SIG-M5 (cell line): ENCODE measurements around the gene INO80.

Source experiments
- DNase-seq: peaks from one replicate; lab custom pipeline; 2025; lab: John Stamatoyannopoulos, UW

Gene INO80

DNA sequence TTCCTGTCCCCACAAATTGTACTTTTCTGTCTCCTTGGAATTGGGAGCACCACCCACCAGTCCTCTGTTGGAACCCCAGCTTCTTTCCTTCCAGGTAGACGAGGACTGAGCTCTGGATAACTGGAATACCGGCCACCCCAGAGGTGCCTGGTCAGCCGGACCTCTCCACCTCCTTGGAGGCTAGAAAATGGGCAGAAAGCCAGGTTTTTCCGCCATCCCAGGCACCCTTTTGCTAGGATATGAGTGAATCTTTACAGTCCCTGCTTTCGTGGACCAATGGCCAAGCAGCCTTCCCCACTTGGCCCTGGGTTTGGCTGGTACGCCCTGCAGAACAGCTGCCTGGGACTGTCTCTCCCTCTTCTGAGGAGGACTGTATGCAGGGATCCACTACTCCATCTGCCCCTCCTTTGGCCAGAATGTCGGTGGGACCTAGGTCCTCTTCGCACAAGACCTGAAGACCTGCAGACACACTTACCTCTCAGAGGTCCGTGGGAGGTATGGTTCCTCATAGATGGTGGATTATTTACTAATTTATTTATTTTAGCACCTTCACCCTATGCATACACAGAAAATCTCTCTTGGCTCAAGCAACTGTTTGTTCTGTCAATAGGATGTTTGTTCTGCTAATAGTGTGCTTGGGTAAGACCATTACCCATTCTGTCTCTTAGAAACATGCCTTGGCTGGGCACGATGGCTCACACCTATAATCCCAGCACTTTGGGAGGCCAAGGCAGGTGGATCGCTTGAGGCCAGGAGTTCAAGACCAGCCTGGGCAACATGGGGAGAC, 171.4 kb downstream of the INO80 start:
- no peak for DNase-seq

DNA sequence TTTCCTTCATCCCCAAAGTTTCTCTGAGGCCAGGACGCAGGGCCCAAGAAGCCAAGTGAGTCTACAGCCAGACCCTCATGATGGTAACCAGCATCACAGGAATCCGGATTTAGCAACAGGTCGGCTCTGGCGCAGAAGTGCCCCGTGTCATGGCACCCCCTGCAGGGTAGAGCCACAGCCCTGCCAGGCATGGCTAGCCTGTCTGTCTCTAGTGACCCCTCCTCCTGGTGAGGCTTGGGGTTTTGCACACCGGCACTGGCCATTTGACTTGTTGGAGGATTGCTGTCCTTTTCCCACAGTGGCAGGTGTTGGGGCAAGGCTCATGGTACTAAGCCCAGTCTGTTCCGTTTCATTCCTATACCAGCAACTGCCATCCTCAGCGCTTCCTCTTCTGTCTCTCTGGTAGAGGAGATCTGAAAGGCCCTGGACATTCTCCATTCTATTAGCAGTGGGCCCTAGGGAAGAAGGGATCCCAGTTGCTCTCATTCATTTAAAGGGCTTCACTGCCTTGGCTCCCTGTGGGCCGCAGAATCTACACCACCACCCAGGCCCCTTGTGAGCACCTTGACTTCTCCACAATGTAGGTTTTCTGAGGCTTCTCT, 172.2 kb downstream of the INO80 start:
- DNase-seq: no peak

DNA sequence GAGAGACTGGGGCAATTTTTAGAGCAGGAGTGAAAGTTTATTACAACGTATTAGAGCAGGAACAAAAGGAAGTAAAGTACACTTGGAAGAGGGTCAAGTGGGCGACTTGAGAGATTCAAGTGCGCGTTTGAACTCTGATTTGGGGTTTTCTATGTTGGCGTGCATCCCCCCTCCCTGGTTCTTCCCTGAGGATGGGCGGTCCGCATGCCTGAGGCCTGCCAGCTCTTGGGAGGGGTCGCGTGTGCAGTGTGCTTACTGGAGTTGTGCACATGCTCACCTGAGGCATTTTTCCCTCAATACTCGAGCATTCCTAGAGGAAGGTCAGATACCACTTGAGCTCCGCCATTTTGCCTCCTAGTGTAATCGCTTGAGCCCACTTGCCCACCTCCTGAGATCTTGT, 173.2 kb downstream of the INO80 start:
- no peak for DNase-seq

DNA sequence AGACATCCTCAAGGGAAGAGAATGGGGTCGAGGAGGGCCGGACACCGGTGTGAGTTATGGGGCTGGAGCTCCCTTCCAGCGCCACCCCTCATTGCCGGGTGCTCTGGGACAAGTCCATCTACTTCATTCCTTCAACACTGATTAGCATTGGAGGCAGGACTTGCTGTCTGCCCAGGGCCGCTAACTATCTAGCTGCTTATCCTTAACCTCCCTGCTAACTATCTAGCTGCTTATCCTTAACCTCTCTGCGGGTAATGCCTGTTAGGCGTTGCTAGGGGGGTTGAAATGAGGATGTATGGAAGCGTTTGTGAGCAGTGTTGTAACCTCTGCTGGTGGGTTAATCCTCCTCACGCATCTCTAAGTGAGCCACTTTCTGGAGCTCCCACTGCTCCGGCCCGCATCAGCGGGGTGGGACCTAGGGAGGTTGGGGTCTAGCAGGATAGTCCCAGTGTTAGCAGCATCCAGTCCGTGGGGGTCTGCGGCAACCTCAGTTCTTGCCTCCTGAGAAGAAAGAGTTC, 173.7 kb downstream of the INO80 start:
- peak; percentile 6 for DNase-seq

DNA sequence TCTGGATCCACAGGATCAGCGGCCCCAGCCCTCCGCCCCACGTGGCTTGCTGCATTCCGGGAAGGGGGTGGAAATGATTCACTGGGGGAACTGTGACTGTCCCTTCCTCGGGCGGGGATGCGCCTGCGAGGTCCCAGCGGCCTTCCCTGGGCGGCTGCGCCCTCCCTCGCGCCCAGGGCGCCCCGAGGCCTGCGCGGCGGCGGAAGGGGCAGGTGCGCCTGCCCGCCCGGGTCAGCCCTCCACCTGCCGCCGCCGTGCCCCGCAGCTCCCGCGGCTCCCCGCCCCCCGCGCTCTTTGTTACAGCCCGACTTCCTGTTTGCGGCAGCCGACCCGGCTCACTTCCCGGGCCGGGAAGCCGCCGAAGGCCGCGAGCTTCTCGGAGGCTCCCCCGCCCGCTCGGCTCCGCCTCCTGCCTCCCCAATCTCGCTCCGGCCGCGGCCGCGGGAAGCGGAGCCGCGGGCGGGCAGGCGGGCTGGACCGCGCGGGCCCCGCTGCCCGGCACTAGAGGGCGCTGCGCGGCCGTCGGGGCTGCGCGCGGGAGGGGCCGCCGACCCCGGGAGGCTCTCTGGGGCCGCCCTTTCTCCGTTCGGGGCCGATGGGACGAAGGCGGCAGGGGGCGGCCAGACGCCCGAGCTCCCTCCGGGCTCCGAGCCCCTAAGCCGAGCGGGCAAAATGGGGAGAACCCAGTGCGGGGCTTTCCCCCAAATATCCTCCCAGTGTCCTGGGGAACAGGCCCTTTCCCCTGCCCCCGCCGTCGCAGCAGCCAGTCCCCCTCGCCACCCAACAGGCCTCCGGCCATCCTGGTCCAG, 174.3 kb downstream of the INO80 start:
- DNase-seq: no peak

DNA sequence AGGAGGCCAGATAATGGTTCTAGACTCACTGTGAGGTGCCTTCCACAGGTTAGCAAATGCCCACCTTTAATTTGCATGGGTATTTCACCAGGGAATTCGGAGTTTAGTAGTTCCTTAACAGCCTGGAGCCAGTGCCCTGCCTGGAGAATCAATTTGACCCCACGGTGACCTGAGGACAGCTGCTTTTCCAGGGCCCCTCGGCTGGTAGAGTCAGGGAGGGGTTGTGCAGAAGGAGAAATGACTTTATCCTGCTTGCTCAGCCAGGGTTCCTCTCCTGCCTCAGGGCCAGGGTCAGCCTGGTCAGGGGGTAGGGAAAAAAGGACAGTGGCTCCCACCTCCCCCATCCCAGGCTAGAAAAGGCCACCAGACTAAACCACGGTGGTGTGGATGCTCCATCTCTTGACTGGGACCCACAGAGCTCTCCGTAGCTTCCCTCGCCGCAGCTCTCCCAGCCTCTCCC, 175.0 kb downstream of the INO80 start:
- no peak for DNase-seq

DNA sequence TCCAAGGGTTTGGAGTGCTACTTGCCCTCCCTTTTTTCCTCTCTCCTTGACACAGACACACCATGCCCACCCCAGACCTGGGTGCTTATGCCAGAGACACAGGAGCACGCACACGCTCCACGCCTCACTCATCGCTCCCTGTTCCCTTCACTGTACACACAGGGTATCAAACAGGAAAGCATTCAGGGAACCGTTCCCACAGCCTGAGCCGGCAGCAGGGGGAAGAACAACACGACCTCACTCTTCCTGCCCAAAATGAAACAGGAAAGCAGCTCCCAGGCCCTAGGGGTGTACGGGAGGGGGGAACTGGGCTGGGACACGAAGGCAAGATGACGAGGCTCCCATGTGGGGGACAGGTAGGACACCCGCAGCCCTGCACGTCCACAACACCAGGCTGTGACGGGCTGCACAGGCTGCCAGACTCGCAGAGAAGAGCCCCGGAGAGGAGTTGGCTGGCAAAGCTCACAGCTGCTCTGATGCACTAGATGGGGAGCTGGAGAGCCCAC, 175.7 kb downstream of the INO80 start:
- no peak for DNase-seq

DNA sequence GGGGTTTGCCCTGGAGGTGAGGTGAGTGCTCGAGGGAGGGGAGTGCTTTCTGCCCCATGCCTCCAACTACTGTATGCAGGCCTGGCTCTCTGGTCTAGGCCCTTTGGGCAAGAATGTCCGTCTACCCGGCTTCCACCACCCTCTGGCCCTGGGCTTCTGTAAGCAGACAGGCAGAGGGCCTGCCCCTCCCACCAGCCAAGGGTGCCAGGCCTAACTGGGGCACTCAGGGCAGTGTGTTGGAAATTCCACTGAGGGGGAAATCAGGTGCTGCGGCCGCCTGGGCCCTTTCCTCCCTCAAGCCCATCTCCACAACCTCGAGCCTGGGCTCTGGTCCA, 177.6 kb downstream of the INO80 start:
- no peak for DNase-seq

DNA sequence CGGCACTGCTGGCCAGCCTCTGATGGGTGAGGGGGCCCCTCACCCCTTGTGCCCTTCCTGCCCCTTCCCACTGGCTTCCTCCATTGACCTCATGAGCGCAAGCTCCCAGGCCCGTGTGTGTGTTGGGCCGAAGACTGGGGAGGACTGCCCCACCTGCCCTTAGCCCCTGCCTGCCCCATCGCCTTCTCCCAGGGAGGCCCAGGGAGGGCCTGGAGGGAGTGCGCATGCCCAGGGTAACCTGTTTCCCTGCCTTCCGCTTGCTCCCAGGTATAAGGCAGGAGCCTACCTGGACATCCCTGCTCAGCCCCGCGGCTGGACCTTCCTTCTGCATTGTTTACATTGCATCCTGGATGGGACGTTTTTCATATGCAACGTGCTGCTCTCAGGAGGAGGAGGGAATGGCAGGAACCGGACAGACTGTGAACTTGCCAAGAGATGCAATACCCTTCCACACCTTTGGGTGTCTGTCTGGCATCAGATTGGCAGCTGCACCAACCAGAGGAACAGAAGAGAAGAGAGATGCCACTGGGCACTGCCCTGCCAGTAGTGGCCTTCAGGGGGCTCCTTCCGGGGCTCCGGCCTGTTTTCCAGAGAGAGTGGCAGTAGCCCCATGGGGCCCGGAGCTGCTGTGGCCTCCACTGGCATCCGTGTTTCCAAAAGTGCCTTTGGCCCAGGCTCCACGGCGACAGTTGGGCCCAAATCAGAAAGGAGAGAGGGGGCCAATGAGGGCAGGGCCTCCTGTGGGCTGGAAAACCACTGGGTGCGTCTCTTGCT, 178.1 kb downstream of the INO80 start:
- DNase-seq: no peak

DNA sequence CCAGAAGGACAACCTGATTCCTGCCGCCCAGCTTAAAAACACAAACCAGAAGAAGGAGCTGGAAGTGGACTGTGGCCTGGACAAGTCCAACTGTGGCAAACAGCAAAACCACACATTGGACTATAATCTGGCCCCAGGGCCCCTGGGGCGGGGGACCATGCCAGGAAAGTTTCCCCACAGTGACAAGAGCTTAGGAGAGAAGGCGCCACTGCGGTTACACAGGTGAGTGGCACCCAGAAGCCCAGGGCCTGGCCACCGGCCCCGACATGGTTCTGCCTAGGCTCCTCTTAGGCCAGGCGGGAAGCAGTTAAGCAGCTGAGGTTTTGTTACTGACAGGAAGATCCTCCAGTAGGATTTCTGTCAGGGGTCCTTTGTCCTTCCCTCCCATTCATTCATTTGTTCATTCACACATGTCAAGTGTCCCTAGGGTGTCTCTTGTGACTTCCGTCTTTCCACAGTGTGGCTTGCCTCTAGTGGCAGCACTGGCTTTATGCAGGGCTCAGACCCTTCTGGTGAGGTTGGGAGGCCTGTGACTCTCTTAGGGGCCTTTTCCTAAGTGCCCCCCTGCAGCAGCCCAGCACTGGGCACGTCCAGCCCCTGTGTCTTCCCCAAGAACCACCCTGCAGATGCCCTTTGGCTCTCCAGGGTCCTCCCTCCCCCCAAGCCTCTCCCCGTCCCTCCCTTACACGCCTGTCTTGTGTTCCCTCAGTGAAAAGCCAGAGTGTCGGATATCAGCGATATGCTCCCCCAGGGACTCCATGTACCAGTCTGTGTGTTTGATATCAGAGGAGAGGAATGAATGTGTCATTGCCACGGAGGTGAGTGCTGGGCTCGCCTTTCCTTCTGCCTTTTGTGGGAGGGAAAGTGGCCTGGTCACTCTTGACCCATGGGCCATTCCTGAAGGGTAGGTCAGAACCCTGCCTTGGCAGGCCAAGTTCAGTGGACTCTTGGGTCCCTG, 179.1 kb downstream of the INO80 start:
- DNase-seq: no peak

DNA sequence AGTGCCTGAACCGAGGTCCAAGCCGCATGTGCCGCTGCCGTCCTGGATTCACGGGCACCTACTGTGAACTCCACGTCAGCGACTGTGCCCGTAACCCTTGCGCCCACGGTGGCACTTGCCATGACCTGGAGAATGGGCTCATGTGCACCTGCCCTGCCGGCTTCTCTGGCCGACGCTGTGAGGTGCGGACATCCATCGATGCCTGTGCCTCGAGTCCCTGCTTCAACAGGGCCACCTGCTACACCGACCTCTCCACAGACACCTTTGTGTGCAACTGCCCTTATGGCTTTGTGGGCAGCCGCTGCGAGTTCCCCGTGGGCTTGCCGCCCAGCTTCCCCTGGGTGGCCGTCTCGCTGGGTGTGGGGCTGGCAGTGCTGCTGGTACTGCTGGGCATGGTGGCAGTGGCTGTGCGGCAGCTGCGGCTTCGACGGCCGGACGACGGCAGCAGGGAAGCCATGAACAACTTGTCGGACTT, 179.8 kb downstream of the INO80 start:
- DNase-seq: no peak

DNA sequence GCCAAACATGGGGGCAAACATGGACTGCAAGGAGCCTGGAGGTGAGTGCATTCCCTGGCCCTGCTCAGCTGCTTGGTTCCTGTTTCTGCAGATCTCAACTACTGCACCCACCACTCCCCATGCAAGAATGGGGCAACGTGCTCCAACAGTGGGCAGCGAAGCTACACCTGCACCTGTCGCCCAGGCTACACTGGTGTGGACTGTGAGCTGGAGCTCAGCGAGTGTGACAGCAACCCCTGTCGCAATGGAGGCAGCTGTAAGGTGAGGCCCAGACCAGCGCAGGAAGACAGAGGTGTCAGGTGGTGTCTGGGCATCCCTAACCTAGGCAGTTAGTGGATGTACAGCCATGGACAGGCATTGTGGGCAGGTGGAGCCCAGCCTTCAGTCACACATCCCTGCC, 181.6 kb downstream of the INO80 start:
- DNase-seq: no peak

DNA sequence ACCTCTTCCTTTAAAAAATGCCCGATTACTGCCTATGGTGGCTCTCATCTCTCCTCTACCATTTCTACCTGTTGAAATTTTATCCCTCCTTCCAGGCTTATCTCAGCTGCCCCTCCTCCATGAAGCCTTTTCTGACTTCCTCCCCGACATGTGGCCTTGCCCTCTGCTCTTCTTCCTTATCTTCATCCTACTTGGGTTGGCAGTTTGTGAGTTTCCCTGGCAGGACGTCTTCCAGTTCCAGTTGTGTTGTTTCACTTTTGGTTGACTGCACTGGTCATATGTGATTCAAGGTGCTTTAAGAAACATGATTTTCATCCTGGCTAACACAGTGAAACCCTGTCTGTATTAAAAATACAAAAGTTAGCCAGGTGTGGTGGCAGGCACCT, 182.6 kb downstream of the INO80 start:
- no peak for DNase-seq

DNA sequence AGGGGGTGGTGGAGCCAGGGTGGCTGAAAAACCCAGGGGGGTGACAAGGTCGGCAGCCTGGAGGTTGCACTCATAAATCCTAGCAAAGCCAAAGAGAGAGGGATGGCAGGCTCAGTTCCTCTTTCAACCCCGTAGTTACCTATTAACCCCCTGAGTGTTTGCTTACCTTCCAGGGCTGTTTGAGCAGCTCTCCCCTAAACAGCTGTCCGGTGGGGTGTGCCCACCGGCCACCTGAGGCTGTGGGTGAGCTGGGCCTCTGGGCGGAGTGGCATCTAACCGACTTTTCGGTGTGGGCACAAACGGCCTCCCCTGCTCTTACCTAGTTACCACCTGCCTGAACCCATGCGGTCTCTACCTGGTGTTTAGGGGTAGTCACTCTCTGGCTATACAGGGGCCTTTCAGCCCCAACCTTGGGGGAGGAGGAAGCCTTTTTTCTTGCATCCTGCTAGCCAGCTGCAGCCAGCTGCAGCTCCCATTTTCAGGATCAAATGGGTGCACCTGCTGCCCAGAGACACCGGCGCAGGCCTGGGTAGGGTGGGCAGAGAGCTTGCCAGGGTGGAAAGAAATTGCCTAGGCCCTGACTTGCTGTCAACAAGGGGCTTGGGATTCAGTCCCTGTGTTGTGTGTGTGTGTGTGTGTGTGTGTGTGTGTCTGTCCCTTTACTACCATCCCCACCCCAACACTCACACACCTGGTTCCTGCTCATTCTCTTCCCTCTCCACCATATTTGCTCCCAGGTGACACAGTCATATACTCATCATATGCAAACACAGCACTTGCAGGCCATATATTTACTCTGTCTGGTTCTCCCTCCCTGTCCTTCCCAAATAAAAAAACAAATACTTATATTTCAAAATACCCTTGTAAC, 183.2 kb downstream of the INO80 start:
- no peak for DNase-seq

DNA sequence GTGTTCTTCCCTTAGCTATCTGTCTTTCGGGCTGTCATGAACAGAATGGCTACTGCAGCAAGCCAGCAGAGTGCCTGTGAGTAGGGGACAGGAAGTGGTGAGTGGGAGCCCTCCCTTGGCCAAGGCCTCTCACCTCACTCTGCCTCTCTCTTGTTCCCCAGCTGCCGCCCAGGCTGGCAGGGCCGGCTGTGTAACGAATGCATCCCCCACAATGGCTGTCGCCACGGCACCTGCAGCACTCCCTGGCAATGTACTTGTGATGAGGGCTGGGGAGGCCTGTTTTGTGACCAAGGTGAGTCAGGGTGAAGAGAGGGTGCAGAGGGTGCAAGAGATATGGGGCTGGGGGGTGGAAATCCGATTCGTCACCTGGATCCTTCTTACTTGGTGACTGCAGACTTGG, 183.9 kb downstream of the INO80 start:
- DNase-seq: no peak

DNA sequence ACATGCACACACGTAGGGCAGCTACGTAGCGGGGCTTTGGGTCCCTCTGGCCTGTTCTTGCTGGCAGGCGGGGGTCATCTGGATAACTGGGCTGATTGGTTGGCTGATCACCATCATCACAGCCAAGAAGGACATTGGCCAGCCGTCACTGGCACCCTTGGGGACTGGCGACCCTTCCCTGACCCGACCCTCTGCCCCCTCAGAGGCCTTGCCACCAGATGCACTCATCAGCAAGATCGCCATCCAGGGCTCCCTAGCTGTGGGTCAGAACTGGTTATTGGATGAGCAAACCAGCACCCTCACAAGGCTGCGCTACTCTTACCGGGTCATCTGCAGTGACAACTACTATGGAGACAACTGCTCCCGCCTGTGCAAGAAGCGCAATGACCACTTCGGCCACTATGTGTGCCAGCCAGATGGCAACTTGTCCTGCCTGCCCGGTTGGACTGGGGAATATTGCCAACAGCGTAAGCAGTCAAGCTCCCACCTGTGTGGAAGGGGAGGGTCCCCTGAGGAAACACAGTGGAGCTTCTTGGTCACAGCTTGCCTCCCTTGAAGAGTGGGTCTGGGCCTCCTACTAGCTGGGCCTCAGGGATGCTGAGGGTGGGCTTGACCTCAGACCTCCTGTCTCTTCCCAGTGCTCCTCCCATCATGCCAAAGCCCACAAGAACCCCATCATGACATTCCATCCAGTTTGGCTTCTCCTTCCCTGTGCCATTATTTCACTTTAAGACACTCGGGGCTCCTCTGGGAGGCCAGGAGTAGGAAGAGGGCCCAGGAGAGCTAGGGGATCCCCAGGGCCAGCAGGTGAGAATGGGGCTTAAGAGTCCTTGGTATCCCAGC, 184.6 kb downstream of the INO80 start:
- DNase-seq: no peak

DNA sequence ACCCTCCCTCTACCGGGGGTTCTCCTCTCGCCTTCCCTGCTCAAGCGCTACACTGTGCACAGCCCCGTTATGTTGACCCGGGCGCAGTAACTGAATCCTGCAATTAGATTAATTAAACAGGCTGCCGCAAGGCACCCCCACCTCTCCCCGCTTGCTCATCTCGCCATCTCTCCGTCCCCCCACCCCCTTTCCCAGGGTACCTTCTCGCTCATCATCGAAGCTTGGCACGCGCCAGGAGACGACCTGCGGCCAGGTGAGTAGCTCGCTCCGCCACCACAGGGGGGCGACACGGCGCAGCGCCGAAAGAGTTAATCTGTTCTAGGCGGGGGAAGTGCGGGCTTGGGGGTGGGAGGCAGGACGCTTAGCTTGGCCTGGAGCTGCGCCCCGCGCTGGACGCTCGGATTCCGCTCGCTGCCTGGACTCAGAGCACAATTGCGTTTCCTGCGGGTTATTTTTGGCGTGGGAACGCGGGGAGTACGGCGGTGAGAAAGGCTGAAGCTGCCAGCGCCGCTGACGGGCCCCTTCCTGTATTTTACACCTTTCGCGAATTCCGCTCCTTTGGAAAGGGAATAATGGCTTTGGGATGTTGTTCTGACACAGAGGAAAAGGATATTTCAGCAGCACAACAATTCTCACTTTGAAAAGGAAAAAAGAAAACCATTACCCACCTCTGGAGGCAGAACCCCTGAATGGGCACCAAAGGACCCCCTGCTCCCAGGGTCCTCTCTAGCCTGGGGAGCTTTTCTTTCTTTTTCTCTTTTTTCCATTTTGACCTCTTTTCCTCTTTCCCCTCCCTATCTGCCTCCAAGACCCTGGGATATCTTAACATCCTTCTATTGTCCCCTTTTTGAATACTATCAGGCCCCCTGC, 185.4 kb downstream of the INO80 start:
- DNase-seq: no peak
